Chondrocyte (in vitro differentiated cells): Measurements from ENCODE around the gene FRMD4A. TPM values are rescaled to one million over a fixed set of nuclear protein-coding genes. Genes with fewer than 3 reads are reported as not detected.

Source experiments
- DNase-seq: peaks from one replicate; pipeline ENCODE4 v3.0.0; 2021; ENCODE audit warnings: mixed read lengths, low spot score
- H3K27ac Mint-ChIP-seq: one replicate; pipeline ENCODE4 v1.8.0; 2021; ENCODE audit warnings: mild to moderate bottlenecking, moderate library complexity, mixed read lengths; ENCODE audit not compliant: unreplicated experiment
- H3K27me3 Mint-ChIP-seq: 2 replicates; pipeline ENCODE4 v1.8.0; 2021; ENCODE audit warnings: low read depth, mixed read lengths
- H3K36me3 Mint-ChIP-seq: 2 replicates; pipeline ENCODE4 v1.8.0; 2021; ENCODE audit warnings: low read depth, mixed read lengths
- H3K4me1 Mint-ChIP-seq: 2 replicates; pipeline ENCODE4 v1.8.0; 2021; ENCODE audit warnings: low read depth, mild to moderate bottlenecking, mixed read lengths
- H3K4me3 Mint-ChIP-seq: one replicate; pipeline ENCODE4 v1.8.0; 2021; ENCODE audit warnings: mild to moderate bottlenecking, moderate library complexity, mixed read lengths; ENCODE audit not compliant: unreplicated experiment
- H3K9me3 Mint-ChIP-seq: 2 replicates; pipeline ENCODE4 v1.8.0; 2021; ENCODE audit warnings: low read depth, mixed read lengths
- total RNA-seq: library from RNA; stranded (reverse); gene quantifications from 3 replicates; pipeline ENCODE4 v1.2.1, GENCODE V29; 2021
- TF ChIP-seq, protein P1 (sequence below): fragments of 200-600 bp; sonication (generic); IDR thresholded peaks from 2 replicates; pipeline ENCODE4 v1.5.0; 2021; ENCODE audit warnings: antibody characterized with exemption, mild to moderate bottlenecking, moderate library complexity

FRMD4A gene
- total RNA-seq, 1 donor from 2014 or later = 129 TPM

DNA sequence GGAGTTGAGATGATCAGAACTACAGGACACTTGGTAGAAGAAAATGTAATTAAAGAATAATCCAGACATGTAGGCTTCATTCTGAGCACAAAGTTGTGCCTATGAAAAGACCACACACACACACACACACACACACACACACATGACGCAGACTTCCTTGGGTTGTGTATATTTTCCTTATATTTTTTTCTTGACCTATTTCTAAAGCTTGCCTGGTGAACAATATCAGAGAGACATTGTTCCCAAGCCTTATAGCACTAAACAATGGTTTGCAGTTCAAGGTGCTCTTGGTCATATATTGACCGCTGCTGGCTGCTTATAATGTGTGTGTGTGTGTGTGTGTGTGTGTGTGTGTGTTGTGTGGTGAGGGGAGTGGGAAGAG is 541.3 kb downstream of the FRMD4A start:
- Mint-ChIP-seq H3K27ac (no peak overlapping the region), H3K9me3 (no peaks in the 10 kb centered on the region), H3K4me3 (no peak overlapping the region), H3K36me3 (peaks cover 7% of the 10 kb centered on the region), H3K27me3 (no peaks in the 10 kb centered on the region), H3K4me1 (peaks cover 4% of the 10 kb centered on the region)
- DNase-seq = no peak
- TF ChIP-seq, protein P1, sequence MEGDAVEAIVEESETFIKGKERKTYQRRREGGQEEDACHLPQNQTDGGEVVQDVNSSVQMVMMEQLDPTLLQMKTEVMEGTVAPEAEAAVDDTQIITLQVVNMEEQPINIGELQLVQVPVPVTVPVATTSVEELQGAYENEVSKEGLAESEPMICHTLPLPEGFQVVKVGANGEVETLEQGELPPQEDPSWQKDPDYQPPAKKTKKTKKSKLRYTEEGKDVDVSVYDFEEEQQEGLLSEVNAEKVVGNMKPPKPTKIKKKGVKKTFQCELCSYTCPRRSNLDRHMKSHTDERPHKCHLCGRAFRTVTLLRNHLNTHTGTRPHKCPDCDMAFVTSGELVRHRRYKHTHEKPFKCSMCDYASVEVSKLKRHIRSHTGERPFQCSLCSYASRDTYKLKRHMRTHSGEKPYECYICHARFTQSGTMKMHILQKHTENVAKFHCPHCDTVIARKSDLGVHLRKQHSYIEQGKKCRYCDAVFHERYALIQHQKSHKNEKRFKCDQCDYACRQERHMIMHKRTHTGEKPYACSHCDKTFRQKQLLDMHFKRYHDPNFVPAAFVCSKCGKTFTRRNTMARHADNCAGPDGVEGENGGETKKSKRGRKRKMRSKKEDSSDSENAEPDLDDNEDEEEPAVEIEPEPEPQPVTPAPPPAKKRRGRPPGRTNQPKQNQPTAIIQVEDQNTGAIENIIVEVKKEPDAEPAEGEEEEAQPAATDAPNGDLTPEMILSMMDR = no peak

DNA sequence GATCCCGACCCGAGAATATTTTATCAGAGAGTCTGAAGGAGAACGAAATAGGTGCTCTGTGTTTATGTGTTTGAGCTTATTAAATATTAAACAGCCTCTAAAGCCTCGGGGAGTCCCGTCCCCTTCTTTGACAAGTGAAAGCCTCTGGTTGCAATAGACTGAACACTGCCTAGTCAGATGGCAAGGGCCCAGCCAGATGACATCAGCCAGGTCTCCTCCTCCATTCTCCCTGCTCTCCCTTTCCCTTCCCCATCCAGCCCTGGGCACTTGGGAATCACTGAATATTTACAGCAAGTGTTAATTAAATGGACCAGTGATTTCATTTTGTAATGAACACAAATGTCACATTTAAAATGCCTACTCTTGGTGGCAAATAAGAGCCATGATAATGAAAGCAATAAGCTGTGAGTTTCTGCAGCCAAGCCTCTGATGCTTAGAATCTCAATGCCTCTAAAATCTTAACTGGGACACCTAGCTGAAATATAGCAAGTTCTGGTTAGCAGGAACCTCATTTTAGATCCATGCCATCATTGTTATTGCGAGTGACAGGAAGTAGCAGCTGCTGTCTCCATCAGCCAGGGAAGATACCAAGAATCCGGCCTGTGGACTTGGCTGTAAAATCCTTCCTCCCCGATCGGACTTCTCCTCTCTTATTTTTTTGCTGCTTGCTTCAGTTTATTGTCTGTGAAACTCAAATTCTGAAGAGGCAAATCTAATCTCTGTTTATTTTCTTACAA is 541.8 kb downstream of the FRMD4A start:
- peaks cover 7% of the 10 kb centered on the region for H3K36me3 Mint-ChIP-seq
- DNase-seq = no peak
- TF ChIP-seq, protein P1 = no peak
- no peaks in the 10 kb centered on the region for H3K27me3 Mint-ChIP-seq
- no peak overlapping the region for H3K27ac Mint-ChIP-seq
- H3K4me1 Mint-ChIP-seq = peaks cover 8% of the 10 kb centered on the region
- no peak overlapping the region for H3K4me3 Mint-ChIP-seq
- H3K9me3 Mint-ChIP-seq = no peaks in the 10 kb centered on the region

DNA sequence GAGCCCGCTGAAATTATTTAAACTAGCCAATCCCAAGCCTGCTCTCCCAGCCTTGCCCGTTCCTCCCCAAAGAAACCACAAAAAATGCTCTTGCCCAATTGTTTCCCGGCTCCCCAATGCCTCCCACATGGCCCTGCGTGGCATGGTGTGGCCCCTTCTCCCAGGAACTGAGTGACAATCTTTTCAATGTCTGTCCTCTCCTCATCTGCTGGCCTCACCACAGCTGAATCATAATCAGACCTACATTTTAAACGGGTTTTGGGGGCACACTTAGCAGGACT is 542.5 kb downstream of the FRMD4A start:
- no peak for DNase-seq
- Mint-ChIP-seq H3K27me3 (no peaks in the 10 kb centered on the region), H3K4me3 (no peak overlapping the region), H3K9me3 (no peaks in the 10 kb centered on the region), H3K27ac (no peak overlapping the region), H3K36me3 (peaks cover 5% of the 10 kb centered on the region), H3K4me1 (peaks cover 11% of the 10 kb centered on the region)
- TF ChIP-seq, protein P1 = no peak

DNA sequence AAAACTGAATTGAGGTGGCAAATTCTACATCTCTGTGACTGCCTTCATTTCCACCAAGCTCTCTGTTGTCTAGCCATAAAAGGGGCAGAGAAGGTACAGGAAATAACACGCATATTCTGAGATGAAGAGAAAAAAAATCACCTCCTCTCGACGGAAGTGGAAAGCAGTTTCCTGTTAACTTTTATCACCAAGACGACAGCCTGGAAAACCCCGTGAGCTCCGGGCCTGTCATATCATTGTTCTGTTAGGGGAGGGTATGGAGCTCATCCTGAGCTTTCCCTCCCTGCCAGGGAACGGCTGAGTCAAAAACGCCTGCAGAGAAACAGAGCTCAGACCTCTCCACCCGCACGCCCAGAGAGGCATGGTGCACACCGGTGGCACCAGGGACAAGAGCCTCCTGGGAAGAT is 543.7 kb downstream of the FRMD4A start:
- no peak for DNase-seq
- H3K4me3 Mint-ChIP-seq = no peak overlapping the region
- H3K27me3 Mint-ChIP-seq = no peaks in the 10 kb centered on the region
- no peak overlapping the region for H3K27ac Mint-ChIP-seq
- TF ChIP-seq, protein P1 = no peak
- no peaks in the 10 kb centered on the region for H3K9me3 Mint-ChIP-seq
- peaks cover 14% of the 10 kb centered on the region for H3K4me1 Mint-ChIP-seq
- H3K36me3 Mint-ChIP-seq = peaks cover 5% of the 10 kb centered on the region

DNA sequence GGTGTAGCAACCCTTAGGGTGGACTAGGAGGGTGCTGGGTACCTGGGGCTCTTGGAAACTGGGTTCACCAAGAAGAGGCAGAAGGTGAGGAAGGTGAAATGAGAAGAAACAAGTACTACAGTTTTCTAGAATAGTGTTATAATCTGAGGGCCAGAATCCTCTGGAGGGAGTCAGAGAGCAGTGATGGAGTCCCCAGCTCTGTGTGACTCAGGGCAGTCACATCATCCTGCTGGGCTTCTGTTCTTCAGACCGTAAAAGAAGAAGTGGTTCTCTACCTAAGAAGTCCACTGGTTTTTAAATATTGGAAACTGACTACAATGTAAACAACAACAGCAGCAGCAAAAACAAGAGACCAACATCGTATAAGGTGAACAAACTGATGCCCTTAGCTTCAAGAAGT is 546.7 kb downstream of the FRMD4A start:
- Mint-ChIP-seq H3K27me3 (no peaks in the 10 kb centered on the region), H3K36me3 (peaks cover 18% of the 10 kb centered on the region), H3K4me1 (peaks cover 11% of the 10 kb centered on the region), H3K27ac (peak overlapping the region; percentile 66), H3K4me3 (no peak overlapping the region), H3K9me3 (no peaks in the 10 kb centered on the region)
- DNase-seq = no peak
- TF ChIP-seq, protein P1 = peak; percentile 67
